GM21825 (cell line): ENCODE results near the gene CAPN8.

Experiments
- ATAC-seq: cut with Tn5 transposase; IDR thresholded peaks from one replicate; pipeline ENCODE4 v1.9.1; 2021; ENCODE audit warnings: mild to moderate bottlenecking, moderate library complexity; ENCODE audit not compliant: unreplicated experiment

CAPN8 gene

DNA sequence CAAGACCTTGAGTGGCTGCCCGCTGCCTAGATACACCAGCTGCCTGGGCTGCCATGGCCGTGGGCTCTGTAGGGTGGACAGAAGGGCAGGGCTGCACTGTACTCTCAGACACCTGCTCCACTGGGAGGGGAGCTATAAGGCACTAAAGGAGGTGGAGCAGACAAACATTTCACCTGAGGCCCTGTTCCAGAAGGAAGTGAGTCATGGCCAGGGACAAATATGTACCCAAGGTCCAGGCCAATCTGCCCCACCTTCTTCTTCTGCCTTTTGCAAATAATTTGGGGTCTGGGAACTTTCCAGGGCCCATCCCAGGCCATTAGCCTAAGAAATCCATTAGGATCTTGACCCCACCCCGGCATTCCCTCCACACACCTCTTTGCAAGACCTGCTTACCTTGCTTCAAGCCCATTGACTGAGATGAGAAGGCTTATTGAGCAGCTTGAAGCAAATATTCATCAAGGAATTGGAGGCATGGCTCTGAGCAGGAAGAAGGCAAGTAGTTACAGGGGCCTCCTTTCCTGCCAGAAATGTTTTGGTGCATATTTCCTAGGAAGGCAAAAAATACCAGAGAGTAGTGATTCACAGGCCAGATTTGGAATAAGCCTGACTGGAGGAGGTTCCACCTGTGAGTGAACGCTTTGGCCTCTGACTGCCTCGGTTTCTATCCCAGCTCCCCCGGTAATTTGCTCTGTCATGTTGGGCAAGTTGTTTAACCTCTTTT is at the start of gene CAPN8:
Gene CAPN8, minus strand, starts transcription at position 110 of the 721 bp plus-strand sequence. Its CDS starts 55 bp downstream, at position 55.
- no peak for ATAC-seq

- ATAC-seq: no peak
Measured at GRCh38 chr1:223714849-223715603, 49.5 kb upstream of the CAPN8 start.

DNA sequence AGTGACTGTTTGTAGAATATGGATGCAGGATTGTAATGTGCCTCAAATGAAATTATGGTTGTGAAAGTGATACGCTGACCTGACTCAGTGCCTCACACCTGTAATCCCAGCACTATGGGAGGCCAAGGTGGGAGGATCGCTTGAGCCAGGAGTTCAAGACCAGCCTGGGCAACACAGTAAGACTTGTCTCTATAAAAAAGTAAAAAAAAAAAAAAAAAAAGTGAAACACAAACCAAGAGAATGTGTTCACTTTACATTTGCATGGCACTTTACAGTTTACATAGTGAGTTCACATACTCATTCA is 48.9 kb upstream of the CAPN8 start:
- ATAC-seq: no peak

- no peak for ATAC-seq
Measured at GRCh38 chr1:223713546-223714420, 48.3 kb upstream of the CAPN8 start.

DNA sequence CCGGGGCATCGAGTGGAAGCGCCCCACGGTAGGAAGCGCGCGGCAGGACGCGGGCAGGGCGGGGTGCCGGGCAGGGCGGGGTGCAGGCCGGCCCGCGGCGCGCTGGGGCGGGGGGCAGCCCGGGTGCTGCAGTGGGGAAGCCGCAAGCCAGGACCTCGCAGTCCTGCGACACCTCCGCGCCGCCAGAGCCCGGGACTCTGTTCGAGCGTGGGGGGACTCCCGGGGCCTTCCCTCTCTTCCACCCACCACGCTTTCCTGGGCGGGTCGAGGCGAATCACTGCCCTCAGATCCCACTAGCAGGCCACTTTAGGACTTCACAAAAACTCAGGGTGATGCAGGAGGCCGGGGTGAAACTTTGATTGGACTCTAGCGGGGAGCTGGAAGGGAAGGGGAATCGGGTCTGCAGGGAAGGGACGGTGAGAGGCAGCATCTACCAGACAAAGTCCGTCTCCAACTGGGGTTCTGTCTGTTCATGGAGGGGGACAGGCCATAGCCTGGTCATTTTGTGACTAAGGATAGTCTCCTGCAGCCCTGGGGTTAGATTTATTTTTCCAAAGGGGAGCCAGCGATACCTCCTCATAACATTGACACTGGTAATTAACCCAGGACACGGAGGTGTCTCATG is 47.5 kb upstream of the CAPN8 start:
- peak; percentile 25 for ATAC-seq

DNA sequence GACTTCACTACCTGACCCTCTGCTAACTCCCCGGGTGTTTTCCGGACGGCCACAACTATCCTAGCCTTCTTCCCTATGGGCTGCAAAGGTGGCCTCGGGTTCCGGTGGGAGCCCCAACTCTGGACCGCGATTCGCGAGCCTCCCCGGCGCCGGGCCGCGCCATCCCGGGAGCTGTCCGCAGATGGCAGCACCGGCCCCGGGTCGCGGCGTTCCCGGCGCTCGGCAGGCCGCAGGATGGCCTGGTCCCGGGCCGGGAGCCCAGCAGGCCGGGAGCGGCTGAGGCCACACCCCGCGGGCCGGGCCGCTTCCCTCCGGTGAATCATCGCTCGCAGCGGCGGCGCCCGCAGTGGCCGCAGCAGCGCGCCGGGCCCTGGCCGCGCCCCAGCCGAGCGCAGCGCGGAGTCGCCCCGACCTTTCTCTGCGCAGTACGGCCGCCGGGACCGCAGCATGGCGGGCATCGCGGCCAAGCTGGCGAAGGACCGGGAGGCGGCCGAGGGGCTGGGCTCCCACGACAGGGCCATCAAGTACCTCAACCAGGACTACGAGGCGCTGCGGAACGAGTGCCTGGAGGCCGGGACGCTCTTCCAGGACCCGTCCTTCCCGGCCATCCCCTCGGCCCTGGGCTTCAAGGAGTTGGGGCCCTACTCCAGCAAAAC is 46.8 kb upstream of the CAPN8 start, which contains the start of gene CAPN2:
Gene CAPN2, plus strand, starts transcription at position 346 of the 656 bp plus-strand sequence. Its CDS starts 102 bp downstream, at position 448.
- peak; percentile 74 for ATAC-seq

DNA sequence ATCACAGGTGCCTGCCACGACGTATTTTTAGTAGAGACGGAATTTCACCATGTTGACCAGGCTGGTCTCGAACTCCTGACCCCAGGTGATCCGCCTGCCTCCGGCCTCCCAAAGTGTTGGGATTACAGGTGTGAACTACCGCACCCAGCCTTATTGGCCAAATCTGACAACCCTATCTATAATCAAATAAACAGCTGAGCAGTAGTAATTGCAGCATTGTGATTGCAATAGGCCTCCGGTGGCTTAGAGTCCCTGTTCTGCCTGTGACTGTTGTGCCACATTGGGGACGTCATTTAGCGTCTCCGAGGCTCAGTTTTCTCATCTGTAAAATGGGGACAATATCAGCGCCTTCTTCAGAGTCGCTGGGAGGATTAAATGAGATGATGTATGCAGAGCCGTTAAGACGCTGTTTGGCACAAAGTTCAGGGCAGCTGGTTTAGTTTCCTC is 46.3 kb upstream of the CAPN8 start:
- no peak for ATAC-seq

DNA sequence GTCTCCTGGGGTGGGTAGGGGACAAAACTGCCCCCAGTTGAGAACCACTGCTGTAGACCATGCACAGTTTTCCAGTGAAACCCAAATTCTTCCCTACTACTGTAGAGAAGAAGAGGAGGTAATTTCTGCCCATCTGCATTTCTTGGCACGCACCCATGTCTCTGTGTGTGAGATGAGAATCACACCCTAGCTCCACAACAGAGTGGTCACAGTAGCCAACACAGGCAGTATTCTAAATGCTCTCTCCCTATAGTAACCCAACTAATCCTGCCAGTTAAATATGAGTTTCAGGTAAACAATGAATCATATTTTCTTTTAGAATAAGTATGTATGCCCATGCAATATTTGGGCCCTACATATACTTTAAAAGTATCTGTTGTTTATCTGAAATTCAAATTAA is 45.7 kb upstream of the CAPN8 start:
- ATAC-seq: no peak

DNA sequence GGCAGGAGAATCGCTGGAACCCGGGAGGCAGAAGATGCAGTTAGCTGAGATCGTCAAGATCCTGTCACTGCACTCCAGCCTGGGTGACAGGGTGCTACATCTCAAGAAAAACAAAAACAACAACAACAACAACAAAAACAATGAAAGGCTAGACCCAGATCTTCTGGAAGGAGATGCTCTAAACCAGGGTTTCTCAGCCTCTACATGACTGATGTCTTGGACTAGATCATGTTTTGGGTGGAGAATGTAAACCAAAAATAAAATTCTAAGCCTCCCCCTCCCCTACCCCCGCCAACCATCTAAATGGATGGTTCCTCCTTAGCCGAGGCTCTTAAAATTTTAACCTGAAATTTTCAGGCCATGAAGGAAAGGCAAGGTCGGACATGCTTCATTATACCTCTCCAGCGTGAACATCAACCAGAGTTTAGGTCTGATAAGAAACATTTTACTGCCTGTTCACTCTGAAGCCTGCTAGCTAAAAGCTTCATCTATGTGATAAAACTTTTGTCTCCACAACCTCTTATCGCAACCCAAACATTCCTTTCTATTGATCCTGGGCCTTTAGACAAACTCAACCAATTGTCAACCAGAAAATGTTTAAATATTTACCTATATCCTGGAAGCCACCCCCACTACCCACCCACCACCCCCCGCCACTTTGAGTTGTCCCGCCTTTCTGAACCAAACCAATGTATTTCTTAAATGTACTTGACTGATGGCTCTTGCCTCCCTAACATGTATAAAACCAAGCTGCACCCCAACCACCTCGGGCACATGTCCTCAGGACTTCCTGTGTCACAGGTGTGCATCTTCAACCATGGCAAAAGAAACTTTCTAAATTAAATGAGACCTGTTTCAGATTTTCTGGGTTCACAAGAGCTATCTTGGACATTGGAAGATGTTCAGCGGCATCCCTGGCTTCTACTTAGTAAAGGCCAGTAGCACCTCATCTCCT is 45.0 kb upstream of the CAPN8 start:
- no peak for ATAC-seq

GRCh38 chr1:223709598-223709997 is 44.1 kb upstream of the CAPN8 start:
- ATAC-seq: no peak

DNA sequence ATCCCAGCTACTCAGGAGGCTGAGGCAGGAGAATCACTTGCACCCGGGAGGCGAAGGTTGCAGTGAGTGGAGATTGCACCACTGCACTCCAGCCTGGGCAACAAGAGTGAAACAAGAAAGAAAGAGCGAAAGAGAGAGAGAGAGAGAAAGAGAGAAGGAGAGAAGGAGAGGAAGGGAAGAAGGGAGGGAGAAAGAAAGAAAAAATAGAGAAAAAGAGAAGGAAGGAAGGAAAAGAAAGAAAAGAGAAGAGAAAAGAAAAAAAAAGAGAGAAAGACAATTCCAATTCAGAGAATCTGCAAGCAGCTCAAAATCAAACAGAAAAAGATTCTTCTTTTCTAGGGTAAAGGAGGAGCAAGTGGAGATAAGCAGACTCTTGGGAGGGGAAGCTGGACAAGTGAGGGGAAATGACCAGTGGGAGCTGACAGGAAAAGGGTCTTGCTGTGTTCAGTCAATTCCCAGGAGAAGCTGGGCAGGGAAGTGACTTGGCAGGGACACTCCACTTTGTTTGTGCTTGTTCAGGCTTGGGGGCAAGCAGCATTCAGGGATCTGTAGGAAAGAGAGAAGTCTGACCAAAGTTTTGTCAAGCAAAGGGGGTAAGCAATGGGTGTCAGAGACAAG is 43.3 kb upstream of the CAPN8 start:
- ATAC-seq: no peak

GRCh38 chr1:223708001-223708359 is 42.5 kb upstream of the CAPN8 start:
- ATAC-seq: no peak

- ATAC-seq: no peak
Measured at GRCh38 chr1:223707256-223708000, 41.9 kb upstream of the CAPN8 start.

DNA sequence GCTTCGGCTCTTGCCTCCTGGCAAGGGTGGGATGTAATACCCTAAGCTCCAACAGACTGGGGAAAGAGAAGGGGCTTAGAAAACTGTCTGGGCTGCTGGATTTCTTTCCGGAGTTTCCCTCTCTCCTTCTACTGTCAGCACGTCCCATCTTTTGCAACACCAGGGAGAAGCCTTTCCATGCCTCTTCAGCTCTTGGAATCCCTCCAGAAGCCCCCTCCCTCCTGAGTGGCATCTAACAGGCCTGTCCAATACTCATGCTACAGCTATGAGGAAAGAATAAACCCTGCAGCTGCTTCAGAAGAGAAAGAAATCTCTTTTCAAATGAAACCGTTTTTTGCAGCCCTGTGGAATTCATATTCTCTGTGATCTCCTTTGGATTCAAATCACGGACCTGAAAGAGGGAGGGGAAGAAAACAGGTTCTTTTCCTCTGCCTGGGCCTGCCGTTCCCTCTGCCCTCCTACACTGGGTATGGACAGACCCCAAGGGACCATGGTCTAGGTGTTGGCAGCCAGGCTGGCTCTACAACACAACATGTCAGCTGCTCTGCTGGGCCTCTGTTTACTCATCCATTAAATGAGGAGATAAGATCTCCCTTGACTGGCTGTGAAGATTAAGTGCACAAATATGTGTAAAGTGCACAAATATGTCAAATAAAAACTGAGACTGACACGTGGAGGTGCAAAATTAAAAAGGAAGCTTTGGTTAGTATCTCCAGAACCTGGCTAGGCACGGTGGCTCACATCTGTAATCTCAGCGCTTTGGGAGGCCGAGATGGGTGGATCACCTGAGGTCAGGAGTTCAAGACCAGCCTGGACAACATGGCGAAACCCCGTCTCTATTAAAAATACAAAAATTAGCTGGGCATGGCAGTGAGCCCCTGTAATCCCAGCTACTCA is 40.8 kb upstream of the CAPN8 start:
- no peak for ATAC-seq

GRCh38 chr1:223704921-223705878 is 39.7 kb upstream of the CAPN8 start:
- ATAC-seq: no peak

GRCh38 chr1:223703668-223704013 is 38.1 kb upstream of the CAPN8 start:
- ATAC-seq: no peak
